Measurements from ENCODE around the gene HS2ST1.

Gene HS2ST1

GRCh38 chr1:87156124-87156523, 241.7 kb downstream of the HS2ST1 start:
- H3K4me3 ChIP-seq (ENCODE audit: low read length) = no peak overlapping the region
- peaks cover 2% of the 10 kb centered on the region; the same call in 1 of the 2 replicates for H3K4me1 ChIP-seq (ENCODE audit: control insufficient read depth, insufficient read depth, low read length)
- H3K27me3 ChIP-seq (ENCODE audit: control insufficient read depth, insufficient read depth, low read length) = no peaks in the 10 kb centered on the region
- no peaks in the 10 kb centered on the region for H3K9me3 ChIP-seq (ENCODE audit: control insufficient read depth, insufficient read depth, low read length)
- H3K27ac ChIP-seq (ENCODE audit: low read length) = no peak overlapping the region
- H3K36me3 ChIP-seq (ENCODE audit: control insufficient read depth, insufficient read depth, low read length) = no peaks in the 10 kb centered on the region
- no peak for DNase-seq (ENCODE audit: low read depth, low spot score)
- WGBS (ENCODE audit: insufficient coverage, insufficient read length) = no CpG with 5 or more reads among the region's 6 CpGs

GRCh38 chr1:87159378-87159915, 245.0 kb downstream of the HS2ST1 start:
- no CpG with 5 or more reads among the region's 6 CpGs for WGBS (ENCODE audit: insufficient coverage, insufficient read length)
- no peaks in the 10 kb centered on the region for H3K4me1 ChIP-seq (ENCODE audit: control insufficient read depth, insufficient read depth, low read length)
- no peak overlapping the region for H3K4me3 ChIP-seq (ENCODE audit: low read length)
- H3K36me3 ChIP-seq (ENCODE audit: control insufficient read depth, insufficient read depth, low read length) = no peaks in the 10 kb centered on the region
- DNase-seq (ENCODE audit: low read depth, low spot score) = no peak
- no peak overlapping the region for H3K27ac ChIP-seq (ENCODE audit: low read length)
- no peaks in the 10 kb centered on the region for H3K27me3 ChIP-seq (ENCODE audit: control insufficient read depth, insufficient read depth, low read length)
- H3K9me3 ChIP-seq (ENCODE audit: control insufficient read depth, insufficient read depth, low read length) = no peaks in the 10 kb centered on the region
